Mucosa of descending colon (tissue), 3 donors: ENCODE results near the gene TMOD1. TPM values are rescaled to one million over a fixed set of nuclear protein-coding genes. Genes with fewer than 3 reads are reported as not detected.

Source experiments
- ATAC-seq: fragments of 200-7000 bp; cut with Tn5 transposase; one replicate; pipeline ENCODE4 v1.9.1; 2020; ENCODE audit warnings: mild to moderate bottlenecking, moderate library complexity
- DNase-seq, 3 donors: peaks; one replicate each; pipeline ENCODE4 v3.0.0-alpha.2; 2020
- H3K36me3 ChIP-seq: fragments of 200-600 bp; one replicate; pipeline ENCODE4 v1.8.0; 2021; ENCODE audit warnings: low read depth, mild to moderate bottlenecking
- H3K4me1 ChIP-seq: fragments of 200-600 bp; one replicate; pipeline ENCODE4 v1.8.0; 2021; ENCODE audit warnings: low read depth, mild to moderate bottlenecking
- H3K4me3 ChIP-seq: fragments of 200-600 bp; one replicate; pipeline ENCODE4 v1.8.0; 2021; ENCODE audit warnings: mild to moderate bottlenecking
- H3K9me3 ChIP-seq: fragments of 200-600 bp; one replicate; pipeline ENCODE4 v1.8.0; 2021; ENCODE audit warnings: mild to moderate bottlenecking
- intact Hi-C, 2 donors: fragments of 100-400 bp; cut with DNase I in 1 of 2; cut with micrococcal nuclease in 1 of 2; formaldehyde crosslinking; loops; one replicate each; pipeline versions ENCODE4 v1.11.0 to v1.11.1; 2022; cut with DNase I, micrococcal nuclease
- total RNA-seq, 3 donors: library from RNA; stranded (reverse); fragmentation: NEBNext Ultra II Directional in 2 of 3; extraction: Animal tissue kit (Norgen Biotek cat#: 25700) in 2 of 3; gene quantifications; one replicate each; pipeline versions ENCODE4 v1.2.1 to v1.2.4, GENCODE V29; 2021 to 2023
- TF ChIP-seq, protein P1 (sequence below): fragments of 200-600 bp; IDR thresholded peaks from one replicate; pipeline ENCODE4 v1.8.0; 2022; ENCODE audit warnings: antibody characterized with exemption, mild to moderate bottlenecking
- donor health status: DM: no; HTN: no; CAD: no; lungs with moderate emphysema.
- donor health status: DM: no; HTN: no; CAD: no.
- donor health status: DM: no; HTN: yes; CAD: no.

The TMOD1 gene
- total RNA-seq, 3 donors from 2014 or later: 2.6 to 36.0 (median 3.9) TPM

DNA sequence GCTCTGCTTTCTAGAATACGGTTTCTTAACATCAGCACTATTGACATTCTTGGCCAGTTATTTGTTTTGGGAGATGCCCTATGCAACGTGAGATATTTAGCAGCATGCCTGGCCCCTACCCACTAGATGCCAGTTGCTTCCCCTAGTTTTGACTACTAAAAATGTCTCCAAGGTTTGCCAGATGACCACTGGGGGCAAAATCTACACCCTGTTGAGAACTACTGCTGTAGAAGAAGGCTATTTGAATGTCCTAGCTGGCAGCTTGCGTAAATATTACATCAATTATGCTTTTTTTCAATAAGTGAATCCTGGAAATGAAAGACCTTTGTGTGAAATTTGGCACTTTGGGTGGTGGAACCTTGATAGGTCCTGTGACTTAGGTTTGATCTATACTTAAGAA lies 137.2 kb downstream of the TMOD1 start:
- Histone ChIP-seq H3K9me3 (no peaks in the 10 kb centered on the region), H3K4me1 (peaks cover 18% of the 10 kb centered on the region), H3K36me3 (no peaks in the 10 kb centered on the region), H3K4me3 (no peak overlapping the region)
- ATAC-seq (no peak), DNase-seq (no peak)
- TF ChIP-seq, protein P1, sequence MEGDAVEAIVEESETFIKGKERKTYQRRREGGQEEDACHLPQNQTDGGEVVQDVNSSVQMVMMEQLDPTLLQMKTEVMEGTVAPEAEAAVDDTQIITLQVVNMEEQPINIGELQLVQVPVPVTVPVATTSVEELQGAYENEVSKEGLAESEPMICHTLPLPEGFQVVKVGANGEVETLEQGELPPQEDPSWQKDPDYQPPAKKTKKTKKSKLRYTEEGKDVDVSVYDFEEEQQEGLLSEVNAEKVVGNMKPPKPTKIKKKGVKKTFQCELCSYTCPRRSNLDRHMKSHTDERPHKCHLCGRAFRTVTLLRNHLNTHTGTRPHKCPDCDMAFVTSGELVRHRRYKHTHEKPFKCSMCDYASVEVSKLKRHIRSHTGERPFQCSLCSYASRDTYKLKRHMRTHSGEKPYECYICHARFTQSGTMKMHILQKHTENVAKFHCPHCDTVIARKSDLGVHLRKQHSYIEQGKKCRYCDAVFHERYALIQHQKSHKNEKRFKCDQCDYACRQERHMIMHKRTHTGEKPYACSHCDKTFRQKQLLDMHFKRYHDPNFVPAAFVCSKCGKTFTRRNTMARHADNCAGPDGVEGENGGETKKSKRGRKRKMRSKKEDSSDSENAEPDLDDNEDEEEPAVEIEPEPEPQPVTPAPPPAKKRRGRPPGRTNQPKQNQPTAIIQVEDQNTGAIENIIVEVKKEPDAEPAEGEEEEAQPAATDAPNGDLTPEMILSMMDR: no peak
- intact Hi-C loops: no loop called here

DNA sequence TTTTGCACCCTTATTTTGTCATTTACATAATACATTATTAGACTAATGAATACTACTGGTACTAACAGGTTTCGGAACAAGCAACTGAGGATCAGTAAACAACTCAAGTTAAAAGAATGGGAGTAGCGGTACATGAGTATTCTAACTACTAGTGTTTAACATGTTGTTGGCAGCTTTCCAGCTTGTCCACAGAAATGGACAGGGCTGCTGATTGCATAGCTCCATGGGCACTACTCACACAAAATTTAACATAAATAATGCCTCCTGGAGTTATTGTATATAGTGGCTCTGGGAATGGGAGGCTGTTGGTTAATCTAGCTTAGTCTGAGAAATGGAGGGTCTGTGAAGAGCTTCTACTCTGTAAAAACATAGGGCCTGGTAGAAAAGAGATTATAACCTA lies 138.9 kb downstream of the TMOD1 start:
- H3K9me3 ChIP-seq: no peaks in the 10 kb centered on the region
- TF ChIP-seq, protein P1: no peak
- no peak overlapping the region for H3K4me3 ChIP-seq
- ATAC-seq: no peak
- H3K36me3 ChIP-seq: no peaks in the 10 kb centered on the region
- intact Hi-C loops: no loop called here
- H3K4me1 ChIP-seq: peaks cover 7% of the 10 kb centered on the region
- no peak for DNase-seq

DNA sequence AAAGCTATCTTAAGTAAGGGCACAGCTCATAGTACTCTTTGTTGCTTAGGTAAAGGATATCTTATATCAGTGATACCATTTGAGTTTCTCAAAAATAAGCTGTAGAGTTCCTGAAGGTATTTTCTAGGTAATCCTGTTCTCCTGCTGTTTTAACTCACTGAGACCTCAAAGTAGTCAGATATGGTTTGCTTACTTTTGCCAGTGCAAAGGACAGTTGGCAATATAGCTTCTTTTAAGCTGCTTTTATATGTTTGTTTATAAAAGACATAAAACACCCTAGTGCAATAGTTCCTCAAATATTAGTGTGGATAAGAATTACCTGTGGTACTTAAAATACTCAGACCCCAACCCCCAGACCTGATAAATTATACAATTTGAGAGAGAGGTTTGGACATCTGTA lies 144.3 kb downstream of the TMOD1 start:
- TF ChIP-seq, protein P1: no peak
- intact Hi-C loops: no loop called here
- DNase-seq: no peak
- H3K9me3 ChIP-seq: no peaks in the 10 kb centered on the region
- H3K36me3 ChIP-seq: no peaks in the 10 kb centered on the region
- no peaks in the 10 kb centered on the region for H3K4me1 ChIP-seq
- ATAC-seq: no peak
- H3K4me3 ChIP-seq: no peak overlapping the region

DNA sequence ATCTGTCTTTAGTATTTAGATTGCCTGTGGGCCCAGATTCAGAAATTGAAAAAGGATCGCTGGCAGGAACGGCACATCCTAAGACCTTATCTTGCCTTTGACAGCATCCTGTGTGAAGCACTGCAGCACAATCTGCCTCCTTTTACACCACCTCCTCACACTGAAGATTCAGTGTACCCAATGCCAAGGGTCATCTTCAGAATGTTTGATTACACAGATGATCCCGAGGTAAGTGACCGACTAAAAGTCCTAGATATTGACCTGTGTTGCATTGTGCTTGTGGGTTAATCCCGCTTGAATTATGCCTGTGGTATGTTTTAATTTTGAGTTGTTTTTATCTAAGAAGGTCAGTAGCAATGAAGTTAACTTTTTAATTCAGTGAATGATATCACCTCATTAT lies 146.5 kb downstream of the TMOD1 start:
- H3K4me3 ChIP-seq: no peak overlapping the region
- TF ChIP-seq, protein P1: no peak
- DNase-seq: no peak
- no peak for ATAC-seq
- intact Hi-C loops: no loop called here
- no peaks in the 10 kb centered on the region for H3K4me1 ChIP-seq
- no peaks in the 10 kb centered on the region for H3K36me3 ChIP-seq
- H3K9me3 ChIP-seq: no peaks in the 10 kb centered on the region

Other genes with a start within 250 kb of the TMOD1 start
- 1 to 10 TPM; 5.0 to 5.6 (median 5.1) TPM for gene CCDC180, start 194.0 kb upstream of the TMOD1 start, total RNA-seq
- 10 to 100 TPM; 31.1 to 36.6 (median 33.4) TPM for gene TDRD7, start 89.6 kb upstream of the TMOD1 start, total RNA-seq
- gene TSTD2, start 131.7 kb downstream of the TMOD1 start, total RNA-seq: 10 to 100 TPM; 18.8 to 28.2 (median 26.6) TPM
- 10 to 100 TPM; 29.0 to 37.0 (median 36.9) TPM for gene NCBP1, start 132.2 kb downstream of the TMOD1 start, total RNA-seq
- 10 to 100 TPM; 10.8 to 24.0 (median 14.6) TPM for gene XPA, start 195.7 kb downstream of the TMOD1 start, total RNA-seq